Muscle layer of duodenum (tissue), 2 donors: ENCODE results near the gene SMIM29.
"Not testable (repeated sequence)": the region's sequence is repeated elsewhere in the genome, so short reads cannot be mapped to it uniquely, and the experiment has no call there.

Source experiments
- H3K27ac ChIP-seq: one replicate; pipeline ENCODE4 v1.7.0; 2013; ENCODE audit warnings: mild to moderate bottlenecking, low read length
- H3K27me3 ChIP-seq: one replicate; pipeline ENCODE4 v1.7.0; 2013; ENCODE audit warnings: low read depth, mild to moderate bottlenecking, control low read depth, low read length
- H3K36me3 ChIP-seq, 2 donors: one replicate each; pipeline ENCODE4 v1.7.0; 2013; ENCODE audit warnings: low read length in 2 of 2, control low read depth in 1 of 2, mild to moderate bottlenecking in 1 of 2; ENCODE audit not compliant: insufficient read depth in 2 of 2, control insufficient read depth in 1 of 2
- H3K4me1 ChIP-seq, 2 donors: one replicate each; pipeline ENCODE4 v1.7.0; 2013; ENCODE audit warnings: low read length in 2 of 2, mild to moderate bottlenecking in 2 of 2, control low read depth in 1 of 2, moderate library complexity in 1 of 2; ENCODE audit not compliant: insufficient read depth in 2 of 2, control insufficient read depth in 1 of 2
- H3K4me3 ChIP-seq, 2 donors: one replicate each; pipeline ENCODE4 v1.7.0; 2013; ENCODE audit warnings: low read length in 2 of 2, low read depth in 1 of 2, mild to moderate bottlenecking in 1 of 2
- H3K9me3 ChIP-seq, 2 donors: one replicate each; pipeline ENCODE4 v1.7.0; 2013; ENCODE audit warnings: low read length in 2 of 2, control low read depth in 1 of 2, mild to moderate bottlenecking in 1 of 2; ENCODE audit not compliant: control insufficient read depth in 1 of 2
- donor health status: healthy.

SMIM29 gene

GRCh38 chr6:34277763-34278112 is 28.9 kb upstream of the SMIM29 start:
- peaks cover 4 to 7% of the 10 kb centered on the region in 2 donors for H3K36me3 ChIP-seq
- no peak overlapping the region for H3K27ac ChIP-seq
- H3K9me3 ChIP-seq, result no peaks in the 10 kb centered on the region
- H3K27me3 ChIP-seq, result no peaks in the 10 kb centered on the region
- no peaks in the 10 kb centered on the region for H3K4me1 ChIP-seq
- no peak overlapping the region for H3K4me3 ChIP-seq

- no peak overlapping the region for H3K27ac ChIP-seq
- H3K4me1 ChIP-seq, result no peaks in the 10 kb centered on the region
- no peaks in the 10 kb centered on the region for H3K27me3 ChIP-seq
- H3K4me3 ChIP-seq, result no peak overlapping the region
- no peaks in the 10 kb centered on the region for H3K9me3 ChIP-seq
- H3K36me3 ChIP-seq, result peaks cover 4% of the 10 kb centered on the region in 2 donors
Measured at GRCh38 chr6:34276881-34277762, 28.3 kb upstream of the SMIM29 start.

GRCh38 chr6:34276191-34276590 is 27.4 kb upstream of the SMIM29 start:
- no peaks in the 10 kb centered on the region for H3K4me1 ChIP-seq
- H3K27me3 ChIP-seq, result no peaks in the 10 kb centered on the region
- H3K4me3 ChIP-seq, result no peak overlapping the region
- H3K9me3 ChIP-seq, result no peaks in the 10 kb centered on the region
- H3K27ac ChIP-seq, result no peak overlapping the region
- peaks cover 4% of the 10 kb centered on the region in 2 donors for H3K36me3 ChIP-seq

GRCh38 chr6:34275128-34275804 is 26.5 kb upstream of the SMIM29 start:
- H3K4me1 ChIP-seq, result no peaks in the 10 kb centered on the region

GRCh38 chr6:34274129-34274528 is 25.3 kb upstream of the SMIM29 start:
- Histone ChIP-seq H3K36me3 (no peaks in the 10 kb centered on the region), H3K27ac (no peak overlapping the region), H3K4me1 (no peaks in the 10 kb centered on the region), H3K27me3 (no peaks in the 10 kb centered on the region), H3K9me3 (no peaks in the 10 kb centered on the region), H3K4me3 (no peak overlapping the region)

More at GRCh38 chr6:34275128-34275804, 26.5 kb upstream of the SMIM29 start:
- Histone ChIP-seq H3K27me3 (no peaks in the 10 kb centered on the region), H3K36me3 (peaks cover 0 to 3% of the 10 kb centered on the region in 2 donors), H3K4me3 (no peak overlapping the region), H3K27ac (no peak overlapping the region), H3K9me3 (no peaks in the 10 kb centered on the region)

- Histone ChIP-seq H3K4me1 (no peaks in the 10 kb centered on the region), H3K9me3 (no peaks in the 10 kb centered on the region), H3K36me3 (no peaks in the 10 kb centered on the region), H3K27me3 (no peaks in the 10 kb centered on the region), H3K4me3 (no peak overlapping the region), H3K27ac (no peak overlapping the region)
Measured at GRCh38 chr6:34273242-34273805, 24.5 kb upstream of the SMIM29 start.

GRCh38 chr6:34272013-34272926 is 23.5 kb upstream of the SMIM29 start:
- no peak overlapping the region for H3K27ac ChIP-seq
- H3K36me3 ChIP-seq, result no peaks in the 10 kb centered on the region
- H3K9me3 ChIP-seq, result no peaks in the 10 kb centered on the region
- H3K4me3 ChIP-seq, result no peak overlapping the region
- H3K27me3 ChIP-seq, result no peaks in the 10 kb centered on the region
- H3K4me1 ChIP-seq, result no peaks in the 10 kb centered on the region

GRCh38 chr6:34269658-34270341 is 21.0 kb upstream of the SMIM29 start:
- not testable (repeated sequence) for H3K27me3 ChIP-seq, H3K27ac ChIP-seq, H3K4me3 ChIP-seq, H3K36me3 ChIP-seq, H3K4me1 ChIP-seq, H3K9me3 ChIP-seq

- not testable (repeated sequence) for H3K27me3 ChIP-seq
Measured at GRCh38 chr6:34269132-34269531, 20.3 kb upstream of the SMIM29 start.

GRCh38 chr6:34267746-34268145 is 18.9 kb upstream of the SMIM29 start:
- Histone ChIP-seq H3K9me3 (peaks cover 0 to 1% of the 10 kb centered on the region in 2 donors), H3K4me1 (no peaks in the 10 kb centered on the region), H3K27me3 (no peaks in the 10 kb centered on the region), H3K27ac (no peak overlapping the region), H3K4me3 (no peak overlapping the region), H3K36me3 (no peaks in the 10 kb centered on the region)

More at GRCh38 chr6:34269132-34269531, 20.3 kb upstream of the SMIM29 start:
- not testable (repeated sequence) for H3K4me1 ChIP-seq, H3K4me3 ChIP-seq, H3K27ac ChIP-seq, H3K36me3 ChIP-seq, H3K9me3 ChIP-seq
